ENCODE measurements around the gene REV1.
"Not testable (repeated sequence)": the region's sequence is repeated elsewhere in the genome, so short reads cannot be mapped to it uniquely, and the experiment has no call there.

The REV1 gene

GRCh38 chr2:99485824-99486223 is 4.0 kb downstream of the REV1 start:
- DNase-seq (ENCODE audit: low read depth in 2 of 2): no peak

GRCh38 chr2:99485411-99485810 is 4.4 kb downstream of the REV1 start:
- no peak for DNase-seq (ENCODE audit: low read depth in 2 of 2)

- no peak for DNase-seq (ENCODE audit: low read depth in 2 of 2)
These were observed 5.6 kb downstream of the REV1 start for GRCh38 chr2:99484205-99484604.

- DNase-seq (ENCODE audit: low read depth in 2 of 2): no peak
These were observed 7.9 kb downstream of the REV1 start for GRCh38 chr2:99481941-99482340.

DNA sequence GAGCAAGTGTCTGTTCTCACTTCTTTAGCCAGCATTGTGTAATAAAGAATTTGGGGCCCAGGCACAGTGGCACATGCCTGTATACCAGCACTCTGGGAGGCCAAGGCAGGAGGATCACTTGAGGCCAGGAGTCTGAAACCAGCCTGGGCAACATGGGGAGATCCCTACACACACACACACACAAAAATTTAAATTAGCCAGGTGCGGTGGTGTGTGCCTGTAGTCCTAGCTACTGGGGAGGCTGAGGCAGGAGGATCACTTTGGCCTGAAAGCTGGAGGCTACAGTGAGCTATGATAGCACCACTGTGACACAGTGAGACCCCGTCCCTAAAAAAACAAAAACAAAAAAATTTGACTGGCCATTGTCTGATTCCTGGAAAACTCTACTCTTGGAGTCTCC is 8.3 kb downstream of the REV1 start:
- no peak for DNase-seq (ENCODE audit: low read depth in 2 of 2)

DNA sequence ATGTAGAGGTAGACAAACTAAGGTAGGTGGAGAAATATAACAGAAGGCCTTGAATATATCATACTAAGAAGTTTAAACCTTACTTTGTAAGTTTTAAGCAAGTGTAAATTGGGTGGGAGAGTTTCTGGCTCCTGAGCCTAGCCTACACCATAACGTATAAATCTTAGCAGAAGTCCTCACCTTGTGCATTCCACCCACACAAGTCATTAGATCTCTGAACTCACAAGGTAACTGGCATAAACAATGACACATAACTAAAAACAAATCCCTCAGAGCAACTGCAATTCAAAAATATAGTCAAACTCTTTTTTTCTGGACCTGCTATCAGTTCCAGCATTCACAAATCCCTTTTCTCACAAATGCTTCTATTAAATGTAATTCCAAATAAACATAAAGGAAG is 9.4 kb downstream of the REV1 start:
- DNase-seq (ENCODE audit: low read depth in 2 of 2): no peak

- DNase-seq (ENCODE audit: low read depth in 2 of 2): no peak
These were observed 11.2 kb downstream of the REV1 start for GRCh38 chr2:99478632-99479031.

- no peak for DNase-seq (ENCODE audit: low read depth in 2 of 2)
These were observed 12.8 kb downstream of the REV1 start for GRCh38 chr2:99477054-99477453.

GRCh38 chr2:99476629-99477028 is 13.2 kb downstream of the REV1 start:
- DNase-seq (ENCODE audit: low read depth in 2 of 2): no peak

- DNase-seq (ENCODE audit: low read depth in 2 of 2): not testable (repeated sequence)
These were observed 14.7 kb downstream of the REV1 start for GRCh38 chr2:99475095-99475494.

- DNase-seq (ENCODE audit: low read depth in 2 of 2): no peak
These were observed 16.2 kb downstream of the REV1 start for GRCh38 chr2:99473518-99474083.

- no peak for DNase-seq (ENCODE audit: low read depth in 2 of 2)
These were observed 17.2 kb downstream of the REV1 start for GRCh38 chr2:99472600-99472960.

GRCh38 chr2:99471654-99472599 is 17.9 kb downstream of the REV1 start:
- DNase-seq (ENCODE audit: low read depth in 2 of 2): no peak

GRCh38 chr2:99470957-99471356 is 18.9 kb downstream of the REV1 start:
- no peak for DNase-seq (ENCODE audit: low read depth in 2 of 2)

DNA sequence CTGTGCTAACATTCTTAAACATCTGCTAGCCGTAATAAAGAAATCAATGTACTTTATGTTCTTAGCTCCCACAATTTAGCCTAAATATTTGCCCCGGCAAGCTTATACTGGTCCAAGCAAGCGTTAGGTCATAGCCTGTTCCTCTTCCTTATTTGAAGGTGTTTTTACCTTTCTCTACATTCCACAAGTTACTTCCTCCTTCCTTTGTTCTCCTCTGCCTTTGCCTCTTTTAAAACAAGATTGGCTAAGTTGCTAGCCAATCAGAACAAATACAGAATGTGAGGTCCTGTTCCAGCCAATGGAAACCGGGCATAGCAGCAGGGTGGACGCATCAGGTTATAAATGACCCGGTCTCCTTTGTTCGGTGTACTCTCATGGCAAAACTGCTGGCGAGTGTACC is 19.4 kb downstream of the REV1 start:
- not testable (repeated sequence) for DNase-seq (ENCODE audit: low read depth in 2 of 2)

DNA sequence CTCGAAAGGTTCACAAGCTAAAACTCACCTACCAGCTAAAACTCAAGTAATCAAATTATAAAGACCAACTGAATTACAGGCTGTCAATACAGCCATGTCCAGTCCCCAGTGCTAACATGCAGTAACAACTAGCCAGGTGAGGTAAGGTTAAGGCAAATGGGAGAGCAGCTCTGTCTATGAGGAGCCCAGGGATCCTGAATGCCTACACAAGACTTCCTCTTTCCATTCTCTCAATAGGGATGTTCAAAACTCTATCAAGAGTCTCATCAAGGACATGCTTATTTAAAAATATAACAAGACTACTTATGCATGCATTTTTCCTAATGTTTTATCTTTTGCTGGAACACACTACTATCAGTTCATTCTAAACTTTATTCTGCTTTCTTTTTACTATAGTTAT is 20.4 kb downstream of the REV1 start:
- DNase-seq (ENCODE audit: low read depth in 2 of 2): no peak

DNA sequence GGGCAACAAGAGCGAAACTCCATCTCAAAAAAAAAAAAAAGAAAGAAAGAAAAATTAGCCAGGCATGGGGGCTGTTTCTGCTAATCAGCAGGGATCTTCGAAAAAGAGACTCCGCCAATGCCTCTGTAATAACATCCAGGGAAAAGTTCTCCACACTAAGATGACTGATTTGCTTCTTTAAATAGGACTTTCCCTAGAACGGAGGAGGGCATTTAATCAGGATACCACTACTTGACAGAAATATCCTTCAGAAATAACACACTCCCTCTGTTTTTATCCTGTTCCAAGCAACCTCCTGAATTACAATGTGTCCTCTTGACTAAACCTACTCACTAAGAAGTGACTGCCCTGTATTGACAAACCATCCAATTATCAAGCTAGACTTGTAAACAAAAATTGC is 21.7 kb downstream of the REV1 start:
- no peak for DNase-seq (ENCODE audit: low read depth in 2 of 2)

DNA sequence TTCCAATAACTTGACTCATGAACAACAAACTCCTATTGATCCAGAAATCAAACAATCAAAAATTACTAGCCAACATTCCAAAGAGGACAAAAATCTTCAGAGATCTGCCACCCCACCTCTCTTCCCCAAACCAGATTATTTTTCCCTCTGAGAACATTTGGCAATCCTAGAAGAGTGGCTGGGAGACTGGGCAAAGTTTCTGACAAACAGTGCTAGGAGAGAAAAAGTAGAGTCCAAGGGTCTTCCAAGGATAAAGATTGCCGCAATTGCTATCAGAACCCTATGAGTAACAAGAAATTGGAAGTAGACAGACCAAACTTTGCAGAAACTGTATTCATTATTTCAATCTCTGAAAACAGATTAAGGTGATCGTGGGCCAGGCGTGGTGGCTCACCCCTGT is 22.4 kb downstream of the REV1 start:
- DNase-seq (ENCODE audit: low read depth in 2 of 2): no peak

- no peak for DNase-seq (ENCODE audit: low read depth in 2 of 2)
These were observed 27.9 kb downstream of the REV1 start for GRCh38 chr2:99461828-99462483.

DNA sequence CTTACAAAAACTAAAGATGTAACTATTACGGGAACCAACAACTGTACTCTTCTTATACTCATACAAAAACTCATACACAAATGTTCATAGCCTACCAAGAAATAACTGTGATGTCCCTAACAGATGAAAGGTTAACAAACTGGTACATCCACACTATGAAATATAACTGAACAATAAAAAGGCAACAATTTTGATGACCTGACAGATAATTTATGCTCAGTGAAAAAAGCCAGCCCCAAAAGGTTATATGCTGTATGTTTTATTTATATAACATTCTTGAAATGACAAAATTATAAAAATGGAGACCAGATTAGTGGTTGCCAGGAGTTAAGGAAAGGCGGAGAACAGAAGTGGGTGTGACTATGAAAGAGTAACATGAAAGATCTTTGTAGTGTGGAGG is 31.3 kb downstream of the REV1 start:
- DNase-seq (ENCODE audit: low read depth in 2 of 2): no peak

GRCh38 chr2:99451686-99452085 is 38.1 kb downstream of the REV1 start:
- DNase-seq (ENCODE audit: low read depth in 2 of 2): no peak

- DNase-seq (ENCODE audit: low read depth in 2 of 2): no peak
These were observed 38.5 kb downstream of the REV1 start for GRCh38 chr2:99451280-99451679.

GRCh38 chr2:99450199-99450598 is 39.6 kb downstream of the REV1 start:
- DNase-seq (ENCODE audit: low read depth in 2 of 2): no peak
